Spleen (tissue), 7 donors: ENCODE data around the gene USP10.

Experiments
- POLR2AphosphoS5 ChIP-seq, 3 donors: sonication (generic); formaldehyde crosslinking; IDR thresholded peaks; one replicate each; pipeline ENCODE4 v1.5.1; 2017; ENCODE audit warnings: antibody characterized with exemption in 3 of 3
- TF ChIP-seq, protein P1 (sequence below), 11 experiments: fragments of 200-600 bp in 7 of 11; fragments of 450-650 bp in 4 of 11; sonication (generic) in 4 of 11; IDR thresholded peaks in 8 of 11; conservative IDR thresholded peaks in 3 of 11; 1 replicate in 7 of 11; 2 replicates in 4 of 11; pipeline versions ENCODE4 v1.4.0 to v1.8.0; 2016 to 2021; ENCODE audit warnings: antibody characterized with exemption in 11 of 11, inconsistent platforms in 4 of 11, mild to moderate bottlenecking in 1 of 11
- donor health status: DM: no; HTN: no; CAD: no; lungs with moderate emphysema.
- donor health status: DM: no; HTN: no; CAD: no.
- donor health status: DM: no; HTN: no; CAD: no.

DNA sequence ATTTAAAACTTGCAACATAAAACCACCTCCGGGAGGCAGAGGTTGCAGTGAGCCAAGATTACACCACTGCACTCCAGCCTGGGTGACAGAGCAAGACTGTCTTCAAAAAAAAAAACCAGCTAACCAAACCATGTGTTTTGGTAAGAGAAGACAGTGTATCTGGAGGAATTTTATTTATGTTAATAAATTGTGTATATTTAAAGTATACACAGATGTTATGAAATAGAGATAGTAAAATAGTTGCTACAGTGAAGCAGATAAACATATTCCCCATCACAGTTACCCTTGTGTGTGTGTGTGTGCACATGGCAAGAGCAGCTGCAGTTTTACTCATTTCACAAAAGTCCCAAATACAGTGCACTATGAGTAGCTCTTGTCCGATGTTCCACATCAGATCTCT, 65.2 kb downstream of the USP10 start:
- TF ChIP-seq, protein P1, sequence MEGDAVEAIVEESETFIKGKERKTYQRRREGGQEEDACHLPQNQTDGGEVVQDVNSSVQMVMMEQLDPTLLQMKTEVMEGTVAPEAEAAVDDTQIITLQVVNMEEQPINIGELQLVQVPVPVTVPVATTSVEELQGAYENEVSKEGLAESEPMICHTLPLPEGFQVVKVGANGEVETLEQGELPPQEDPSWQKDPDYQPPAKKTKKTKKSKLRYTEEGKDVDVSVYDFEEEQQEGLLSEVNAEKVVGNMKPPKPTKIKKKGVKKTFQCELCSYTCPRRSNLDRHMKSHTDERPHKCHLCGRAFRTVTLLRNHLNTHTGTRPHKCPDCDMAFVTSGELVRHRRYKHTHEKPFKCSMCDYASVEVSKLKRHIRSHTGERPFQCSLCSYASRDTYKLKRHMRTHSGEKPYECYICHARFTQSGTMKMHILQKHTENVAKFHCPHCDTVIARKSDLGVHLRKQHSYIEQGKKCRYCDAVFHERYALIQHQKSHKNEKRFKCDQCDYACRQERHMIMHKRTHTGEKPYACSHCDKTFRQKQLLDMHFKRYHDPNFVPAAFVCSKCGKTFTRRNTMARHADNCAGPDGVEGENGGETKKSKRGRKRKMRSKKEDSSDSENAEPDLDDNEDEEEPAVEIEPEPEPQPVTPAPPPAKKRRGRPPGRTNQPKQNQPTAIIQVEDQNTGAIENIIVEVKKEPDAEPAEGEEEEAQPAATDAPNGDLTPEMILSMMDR (IDR thresholded peaks at IDR 0.05 in 8 of 11, conservative IDR thresholded peaks at IDR 0.05 in 3 of 11) = no peak
- no peak for TF ChIP-seq POLR2AphosphoS5 (IDR thresholded peaks at IDR 0.05)
